Measurements from ENCODE around the gene LRRC75A. TPM values are rescaled to one million over a fixed set of nuclear protein-coding genes. Genes with fewer than 3 reads are reported as not detected.

Gene LRRC75A
- total RNA-seq, 2 experiments from 2014 or later, result 1.8 to 2.3 TPM

DNA sequence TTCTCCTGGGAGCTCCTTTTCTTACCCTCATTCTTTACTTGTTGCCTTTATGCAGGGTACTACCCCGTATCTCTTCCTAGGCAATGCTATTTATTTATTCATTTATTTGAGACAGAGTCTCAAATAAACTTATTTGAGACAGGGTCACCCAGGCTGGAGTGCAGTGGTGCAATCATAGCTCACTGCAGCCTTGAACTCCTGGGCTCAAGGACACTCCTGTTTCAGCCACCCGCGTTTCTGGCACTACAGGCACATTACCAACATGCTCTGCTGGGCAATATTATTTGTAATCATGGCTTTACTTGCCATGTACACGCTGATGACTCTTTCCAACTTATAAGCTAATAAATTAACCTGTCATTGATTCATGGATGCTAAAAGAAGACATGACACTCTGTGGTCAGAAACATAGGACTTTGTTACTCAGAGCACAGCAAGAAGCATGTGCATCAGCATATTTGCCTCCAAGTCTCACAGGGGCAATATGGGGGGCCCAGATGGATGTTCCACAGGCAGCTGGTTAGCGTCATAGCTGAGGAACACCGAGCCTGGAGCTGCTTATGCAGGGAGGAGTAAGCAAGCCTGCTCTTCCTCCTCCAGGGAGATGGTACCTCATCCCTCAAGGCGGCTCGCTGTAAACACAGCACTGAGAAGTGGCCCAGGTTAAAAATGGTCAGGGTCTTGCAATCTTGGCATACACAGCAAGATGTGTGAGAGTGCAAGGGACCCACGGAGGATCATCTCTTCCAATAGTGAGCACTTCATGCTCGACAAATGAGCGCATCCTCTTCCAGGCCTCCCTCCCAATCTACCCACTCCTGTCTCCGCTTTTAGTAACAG lies 4.2 kb upstream of the LRRC75A start:
- ATAC-seq (no peak), DNase-seq (no peak)
- no peak overlapping the region for H3K4me3 Mint-ChIP-seq
- ChIA-PET POLR2A (no interaction called here), CTCF (interaction anchor here (0.8 to 1.1 kb wide), 3 partner anchors 25 to 44 kb away, joined by 3 to 5 read pairs (median 4); no protein-coding TSS in a partner anchor)
- intact Hi-C loops (cut with micrococcal nuclease), result no loop called here
- H3K9me3 Mint-ChIP-seq, result no peaks in the 10 kb centered on the region
- peaks cover 3% of the 10 kb centered on the region for H3K4me1 Mint-ChIP-seq (ENCODE audit: low read depth)
- H3K27me3 Mint-ChIP-seq, result peaks cover 4% of the 10 kb centered on the region
- no peak overlapping the region for H3K27ac Mint-ChIP-seq
- no peaks in the 10 kb centered on the region for H3K36me3 Mint-ChIP-seq (ENCODE audit: low read depth)
- TF ChIP-seq, protein P1, sequence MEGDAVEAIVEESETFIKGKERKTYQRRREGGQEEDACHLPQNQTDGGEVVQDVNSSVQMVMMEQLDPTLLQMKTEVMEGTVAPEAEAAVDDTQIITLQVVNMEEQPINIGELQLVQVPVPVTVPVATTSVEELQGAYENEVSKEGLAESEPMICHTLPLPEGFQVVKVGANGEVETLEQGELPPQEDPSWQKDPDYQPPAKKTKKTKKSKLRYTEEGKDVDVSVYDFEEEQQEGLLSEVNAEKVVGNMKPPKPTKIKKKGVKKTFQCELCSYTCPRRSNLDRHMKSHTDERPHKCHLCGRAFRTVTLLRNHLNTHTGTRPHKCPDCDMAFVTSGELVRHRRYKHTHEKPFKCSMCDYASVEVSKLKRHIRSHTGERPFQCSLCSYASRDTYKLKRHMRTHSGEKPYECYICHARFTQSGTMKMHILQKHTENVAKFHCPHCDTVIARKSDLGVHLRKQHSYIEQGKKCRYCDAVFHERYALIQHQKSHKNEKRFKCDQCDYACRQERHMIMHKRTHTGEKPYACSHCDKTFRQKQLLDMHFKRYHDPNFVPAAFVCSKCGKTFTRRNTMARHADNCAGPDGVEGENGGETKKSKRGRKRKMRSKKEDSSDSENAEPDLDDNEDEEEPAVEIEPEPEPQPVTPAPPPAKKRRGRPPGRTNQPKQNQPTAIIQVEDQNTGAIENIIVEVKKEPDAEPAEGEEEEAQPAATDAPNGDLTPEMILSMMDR (IDR thresholded peaks at IDR 0.05), result no peak

DNA sequence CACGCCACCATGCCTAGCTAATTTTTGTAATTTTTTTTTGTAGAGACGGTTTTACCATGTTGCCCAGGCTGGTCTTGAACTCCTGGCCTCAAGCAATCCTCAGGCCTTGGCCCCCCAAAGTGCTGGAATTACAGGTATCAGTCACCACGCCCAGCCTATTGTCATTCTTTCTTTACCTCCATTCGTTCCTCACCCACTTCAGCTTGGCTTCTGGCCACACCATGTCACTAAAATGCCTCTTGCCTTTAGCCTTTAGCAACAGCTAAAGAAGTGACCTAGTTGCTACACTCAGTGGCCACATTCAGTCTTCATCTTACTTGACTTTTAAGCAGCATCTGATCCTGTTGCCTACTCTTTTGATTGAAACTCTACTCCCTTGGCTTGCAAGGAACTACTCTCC lies 3.6 kb upstream of the LRRC75A start:
- CTCF ChIA-PET, result interaction anchor here (0.8 to 1.1 kb wide), 3 partner anchors 26 to 43 kb away, joined by 3 to 5 read pairs (median 4); no protein-coding TSS in a partner anchor
- DNase-seq, result no peak
- Mint-ChIP-seq H3K9me3 (no peaks in the 10 kb centered on the region), H3K36me3 (ENCODE audit: low read depth) (no peaks in the 10 kb centered on the region), H3K4me3 (no peak overlapping the region), H3K27ac (no peak overlapping the region), H3K27me3 (peaks cover 4% of the 10 kb centered on the region), H3K4me1 (ENCODE audit: low read depth) (peaks cover 9% of the 10 kb centered on the region)
- no peak for ATAC-seq
- intact Hi-C loops (cut with micrococcal nuclease), result no loop called here
- TF ChIP-seq, protein P1 (IDR thresholded peaks at IDR 0.05), result no peak
- POLR2A ChIA-PET, result no interaction called here

DNA sequence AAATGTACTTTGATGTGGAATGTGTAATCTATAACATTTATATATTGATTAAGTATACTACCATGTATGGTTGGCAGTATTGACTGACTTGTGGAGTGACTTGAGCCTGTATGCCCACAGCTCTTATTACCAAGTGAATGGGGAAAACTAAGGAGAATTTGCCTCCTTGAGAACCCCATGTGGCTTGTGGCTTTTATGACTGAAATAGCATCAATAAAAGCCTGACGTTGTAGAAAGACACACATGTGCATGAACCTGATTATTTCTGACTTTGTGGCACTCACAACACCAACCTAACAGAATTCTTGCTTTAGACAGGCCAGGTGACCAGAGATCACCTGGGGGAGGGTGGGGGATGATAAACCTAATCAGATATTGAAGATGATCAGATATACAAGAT lies 2.1 kb upstream of the LRRC75A start:
- Mint-ChIP-seq H3K27ac (no peak overlapping the region), H3K36me3 (ENCODE audit: low read depth) (no peaks in the 10 kb centered on the region), H3K27me3 (peaks cover 4% of the 10 kb centered on the region), H3K4me3 (no peak overlapping the region), H3K4me1 (ENCODE audit: low read depth) (peaks cover 13% of the 10 kb centered on the region), H3K9me3 (no peaks in the 10 kb centered on the region)
- ATAC-seq, result no peak
- ChIA-PET POLR2A (no interaction called here), CTCF (no interaction called here)
- no peak for DNase-seq
- TF ChIP-seq, protein P1 (IDR thresholded peaks at IDR 0.05), result no peak
- intact Hi-C loops (cut with micrococcal nuclease), result no loop called here

DNA sequence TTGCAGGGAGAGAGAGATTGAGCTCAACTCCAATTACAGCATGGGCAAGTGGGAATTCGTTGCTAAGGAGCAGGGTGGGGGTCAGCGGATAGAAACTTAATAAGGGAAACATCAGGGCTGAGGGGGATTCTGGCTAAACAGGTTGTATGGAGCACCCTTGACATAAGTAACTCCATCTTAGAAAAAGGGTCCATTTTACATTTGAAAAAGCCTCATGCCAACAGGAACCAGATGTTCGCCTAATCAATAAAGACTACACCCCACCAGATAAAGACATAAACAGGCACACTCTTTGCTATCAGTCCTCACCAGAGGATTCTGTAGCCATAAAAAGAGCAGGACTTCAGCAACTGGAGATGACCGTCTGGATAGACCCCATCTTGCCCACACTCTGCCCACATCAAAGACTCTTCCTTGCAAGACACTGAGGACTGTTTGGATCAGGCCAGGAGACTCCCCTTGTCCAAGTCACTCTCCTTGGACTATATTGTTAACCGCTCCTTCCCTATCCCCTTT lies 1.6 kb upstream of the LRRC75A start:
- TF ChIP-seq, protein P1 (IDR thresholded peaks at IDR 0.05), result no peak

More for the DNA sequence above, 1.6 kb upstream of the LRRC75A start:
- Mint-ChIP-seq H3K27ac (no peak overlapping the region), H3K9me3 (no peaks in the 10 kb centered on the region), H3K4me3 (no peak overlapping the region), H3K27me3 (peaks cover 4% of the 10 kb centered on the region), H3K4me1 (ENCODE audit: low read depth) (peaks cover 13% of the 10 kb centered on the region), H3K36me3 (ENCODE audit: low read depth) (no peaks in the 10 kb centered on the region)
- POLR2A ChIA-PET, result interaction anchor here (0.8 to 0.9 kb wide), 2 partner anchors 50 to 125 kb away, joined by 3 read pairs; no protein-coding TSS in a partner anchor
- intact Hi-C loops (cut with micrococcal nuclease), result no loop called here
- ATAC-seq (no peak), DNase-seq (no peak)
- CTCF ChIA-PET, result interaction anchor here (0.8 kb wide), 1 partner anchor 28 kb away, joined by 3 read pairs; no protein-coding TSS in a partner anchor

All from activated CD8-positive, alpha-beta T cell treated with anti-CD3 and anti-CD28 coated beads for 36 hours (primary cell).